GM21737 (cell line): ENCODE results near the gene RPS2.
A peak's percentile ranks its signal among the peaks of the same experiment; 100 is the strongest.
"Not testable (repeated sequence)": the region's sequence is repeated elsewhere in the genome, so short reads cannot be mapped to it uniquely, and the experiment has no call there.

ENCODE experiments used
- ATAC-seq: cut with Tn5 transposase; IDR thresholded peaks from one replicate; pipeline ENCODE4 v1.9.1; 2021; ENCODE audit warnings: mild to moderate bottlenecking, moderate library complexity; ENCODE audit not compliant: unreplicated experiment

Gene RPS2

DNA sequence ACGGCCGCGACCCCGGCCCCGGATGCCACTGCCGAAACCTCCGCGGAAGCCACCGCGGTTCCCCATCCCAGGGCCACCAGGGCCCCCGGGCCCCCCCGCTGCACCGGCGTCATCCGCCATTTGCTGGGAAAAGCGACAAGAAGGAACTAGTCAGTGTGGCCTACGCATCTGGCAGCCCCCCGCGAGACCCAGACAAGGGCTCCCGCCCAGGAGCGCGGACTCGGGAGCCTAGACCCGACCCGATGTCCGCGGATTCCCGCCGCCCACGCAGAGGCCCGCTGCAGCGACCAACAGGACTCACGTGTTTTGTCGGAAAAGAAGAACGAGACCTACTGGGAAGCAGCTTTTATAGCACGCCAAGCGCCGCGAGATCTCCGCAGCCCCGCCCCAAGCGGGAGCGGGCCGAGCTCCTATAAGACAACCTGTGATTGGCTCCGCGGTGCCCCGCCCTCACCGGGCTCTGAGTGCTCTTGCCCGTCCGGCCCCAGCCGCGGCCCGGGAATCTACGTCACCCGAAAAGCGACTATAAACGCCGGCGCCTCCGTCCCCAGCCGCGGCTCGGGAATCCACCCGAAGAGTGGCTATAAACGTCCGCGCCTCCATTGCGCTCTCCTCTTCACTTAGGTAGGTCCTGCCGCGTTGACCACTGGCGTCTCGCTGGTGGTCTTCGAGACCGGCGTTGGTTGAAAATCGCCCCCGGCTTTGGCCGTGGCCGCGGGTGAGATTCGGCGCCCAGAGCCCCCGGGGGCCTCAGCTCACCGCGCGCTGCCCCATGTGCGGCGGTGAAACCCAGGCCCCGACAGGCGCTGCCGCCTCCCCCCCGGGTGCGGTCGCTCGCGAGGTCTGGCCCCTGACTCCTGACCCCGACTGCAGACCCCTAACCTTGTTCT, at the start of gene RPS2:
RPS2 (minus strand) TSS at position 321 of the 890 bp plus-strand sequence; CDS start at position 120, 201 bp downstream.
- peak; percentile 77 for ATAC-seq

DNA sequence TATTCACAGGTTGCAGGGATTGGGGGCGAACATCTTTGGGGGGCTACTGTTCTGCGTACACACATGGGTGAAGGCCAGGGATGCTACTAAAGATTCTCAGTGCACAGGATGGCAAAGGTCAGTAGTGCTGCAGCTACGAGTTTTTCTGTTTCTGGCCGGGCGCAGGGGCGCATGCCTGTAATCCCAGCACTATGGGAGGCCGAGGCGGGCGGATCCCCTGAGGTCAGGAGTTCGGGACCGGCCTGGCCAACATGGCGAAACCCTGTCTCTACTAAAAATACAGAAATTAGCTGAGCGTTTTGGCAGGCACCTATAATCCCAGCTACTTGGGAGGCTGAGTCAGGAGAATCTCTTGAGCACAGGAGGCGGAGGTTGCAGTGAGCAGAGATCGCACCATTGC, 48.9 kb upstream of the RPS2 start:
- ATAC-seq: no peak

- not testable (repeated sequence) for ATAC-seq
Measured at GRCh38 chr16:2011726-2012125, 47.1 kb upstream of the RPS2 start.

DNA sequence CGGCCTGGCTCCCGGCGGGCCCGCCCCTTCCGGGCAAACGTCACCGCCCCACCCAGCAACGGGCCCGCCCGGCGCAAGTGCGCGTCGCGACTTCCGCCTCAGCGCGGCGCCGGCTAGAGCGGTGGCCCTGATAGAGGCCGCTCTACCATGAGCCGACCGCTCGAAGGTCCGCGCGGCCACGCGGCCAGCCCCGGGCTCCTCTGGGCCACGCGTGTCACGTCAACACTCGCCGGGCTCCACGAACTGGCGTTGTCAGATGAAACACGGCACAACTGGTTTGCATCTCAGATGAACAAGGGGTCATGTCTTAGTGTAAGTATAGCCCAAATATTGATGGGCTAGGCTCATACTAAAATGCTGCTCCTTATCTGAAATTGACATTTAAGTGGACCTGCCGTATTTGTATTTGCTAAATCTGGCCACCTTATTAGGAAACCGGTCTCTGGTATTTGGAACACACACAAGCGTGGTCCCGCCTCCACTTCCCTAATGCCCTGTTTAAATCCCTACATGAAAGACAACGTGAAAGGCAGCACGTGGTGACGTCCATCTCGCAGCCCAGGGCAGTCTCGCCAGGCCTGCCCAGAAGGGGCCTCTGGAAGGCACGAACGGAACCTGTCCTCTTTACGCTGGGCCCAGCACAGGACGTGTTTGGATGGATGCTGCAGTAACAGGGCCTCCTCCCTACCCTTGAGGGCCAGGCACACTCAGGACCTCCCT, 45.3 kb upstream of the RPS2 start, which contains the start of gene ZNF598:
ZNF598 (minus strand) TSS at position 31 of the 720 bp plus-strand sequence.
- peak; percentile 82 for ATAC-seq

DNA sequence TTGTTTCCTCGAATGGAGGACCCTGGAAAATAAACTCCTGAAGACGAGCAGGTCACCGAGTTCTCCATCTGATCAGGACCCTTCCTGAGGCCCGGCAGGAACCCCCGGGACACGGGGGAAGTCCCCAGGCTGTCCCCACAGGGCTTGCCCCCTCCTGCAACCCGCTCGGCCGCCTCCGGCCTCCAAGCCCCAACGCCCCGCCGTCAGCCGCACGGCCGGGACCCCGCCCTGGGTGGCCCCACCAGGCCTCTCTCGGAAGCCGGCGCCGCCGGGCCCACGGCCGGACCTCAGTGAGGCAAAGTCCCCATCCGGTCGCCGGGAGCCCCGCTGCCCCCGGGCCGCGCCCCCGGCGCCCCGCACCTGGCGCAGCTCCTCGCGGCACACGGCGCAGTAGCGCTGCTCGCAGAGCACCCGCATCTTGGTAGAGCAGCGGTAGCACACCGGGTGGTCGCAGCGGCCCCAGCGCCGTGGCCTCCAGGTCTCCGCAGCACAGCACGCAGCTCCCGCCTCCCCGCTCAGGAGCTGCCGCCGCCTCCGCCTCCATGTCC, 44.6 kb upstream of the RPS2 start:
- peak; percentile 21 for ATAC-seq

DNA sequence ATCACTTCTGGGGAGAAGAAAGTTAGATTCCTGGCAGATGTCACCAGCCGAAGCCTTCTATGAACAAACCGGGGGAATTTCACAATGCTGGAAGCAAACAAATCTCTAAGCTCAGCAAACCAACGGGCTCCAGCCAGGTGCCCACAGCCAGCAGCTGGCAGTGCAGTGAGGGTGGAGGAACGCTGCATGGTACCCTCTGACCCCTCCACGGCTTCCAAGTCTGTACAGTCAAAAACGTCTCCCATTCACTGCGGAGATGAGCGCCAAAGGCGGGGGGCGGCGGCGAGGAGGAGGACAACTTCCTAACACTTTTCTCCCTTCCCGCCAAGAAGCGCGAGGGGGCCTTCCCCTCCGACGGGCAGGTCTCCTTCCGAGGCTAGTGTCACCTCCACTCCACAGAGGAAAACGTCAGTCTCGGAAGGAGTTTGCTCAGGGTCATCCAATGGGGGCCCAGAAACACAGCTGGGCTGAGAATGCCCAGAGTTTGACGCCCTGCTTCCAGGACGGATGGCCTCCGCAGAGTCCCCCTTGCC, 44.1 kb upstream of the RPS2 start:
- peak; percentile 7 for ATAC-seq

- no peak for ATAC-seq
Measured at GRCh38 chr16:2008009-2008526, 43.4 kb upstream of the RPS2 start.

DNA sequence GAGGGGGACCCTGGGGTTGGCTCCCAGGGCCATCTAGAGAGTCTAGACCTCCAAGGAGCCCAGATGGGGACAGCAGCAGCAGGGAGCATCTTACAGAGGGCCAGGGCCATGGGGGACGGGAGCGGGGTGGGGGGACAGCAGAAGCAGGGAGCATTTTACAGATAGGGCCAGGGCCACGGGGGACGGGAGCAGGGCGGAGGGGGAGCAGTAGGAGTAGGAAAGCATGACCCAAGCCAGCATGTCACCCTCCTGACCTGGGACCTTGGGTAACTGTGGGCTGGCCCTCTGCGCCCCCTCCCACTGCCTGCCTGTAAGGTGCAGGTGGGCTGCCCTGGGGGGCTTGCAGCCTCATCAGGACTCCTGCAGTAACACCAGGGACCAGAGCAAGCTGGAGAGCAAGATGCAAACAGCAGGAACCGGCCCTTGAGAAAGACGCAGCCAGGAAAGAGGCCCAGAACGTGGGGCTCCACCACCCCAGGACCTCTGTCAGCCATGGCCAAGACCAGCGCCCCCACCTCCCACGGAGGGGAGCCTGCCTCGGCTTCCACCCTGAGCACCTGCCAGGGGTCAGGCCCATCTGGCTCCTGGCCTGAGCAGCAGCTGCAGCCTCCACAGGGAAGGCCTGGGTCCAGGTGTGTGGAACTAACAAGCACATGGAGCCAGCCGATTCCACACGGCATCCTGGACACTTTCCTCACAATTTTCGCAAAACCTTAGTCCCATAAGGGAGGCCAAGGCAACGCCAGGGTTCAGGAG, 42.6 kb upstream of the RPS2 start:
- ATAC-seq: no peak

GRCh38 chr16:2006317-2006716, 41.7 kb upstream of the RPS2 start:
- no peak for ATAC-seq

DNA sequence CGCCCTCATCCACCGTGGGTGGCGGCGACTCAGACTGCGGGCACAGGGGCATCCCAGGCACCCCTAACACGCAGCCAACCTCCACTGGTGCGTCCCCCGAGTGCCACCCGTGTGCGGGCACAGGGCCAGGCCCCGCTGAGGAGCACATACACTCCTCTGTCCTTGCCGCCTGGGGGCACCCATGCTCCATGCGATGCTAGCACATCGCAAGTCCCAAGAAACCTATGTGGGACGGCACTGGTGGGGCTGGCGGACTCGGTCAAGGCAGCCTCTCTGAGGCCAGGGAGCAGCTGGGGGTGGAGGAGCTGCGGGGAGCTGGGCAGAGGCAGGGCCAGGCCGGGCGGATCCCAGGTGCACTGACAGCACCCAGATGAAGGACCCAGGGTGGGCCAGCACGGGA, 41.0 kb upstream of the RPS2 start:
- ATAC-seq: no peak

DNA sequence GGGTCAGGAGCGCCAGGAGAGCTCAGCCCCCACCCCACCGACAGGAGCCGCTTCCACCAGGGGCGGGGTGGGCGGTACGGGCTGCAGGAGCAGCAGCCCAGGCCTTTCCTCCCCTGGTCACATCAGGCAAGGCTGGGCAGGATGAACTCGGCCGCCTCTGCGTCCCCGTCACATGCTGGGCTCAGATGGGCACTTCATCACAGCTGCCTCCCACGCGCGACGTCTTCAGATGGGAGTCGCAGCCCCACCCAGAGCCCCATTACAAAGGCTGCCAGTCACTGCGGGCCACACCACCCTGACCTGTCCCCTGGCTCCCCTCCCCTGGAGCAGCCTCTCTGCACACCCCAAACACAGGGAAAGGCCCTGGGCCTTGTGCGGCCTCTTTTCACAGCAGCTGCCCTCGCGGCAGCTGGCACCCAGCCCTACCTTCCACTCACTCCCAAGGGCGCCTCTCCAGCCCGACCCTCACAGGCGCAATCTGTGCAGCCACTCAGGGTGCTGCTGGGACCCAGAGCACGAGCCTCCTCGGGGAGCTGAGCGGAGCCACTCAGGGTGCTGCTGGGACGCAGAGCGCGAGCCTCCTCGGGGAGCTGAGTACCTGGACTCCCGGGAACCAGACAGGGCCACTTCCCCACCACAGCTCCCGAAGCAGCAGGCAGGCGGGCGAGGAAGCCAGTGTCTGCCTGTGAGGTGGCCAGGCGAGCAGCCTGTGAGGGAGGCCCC, 40.3 kb upstream of the RPS2 start:
- no peak for ATAC-seq

- ATAC-seq: peak; percentile 48
Measured at GRCh38 chr16:2003827-2004641, 39.4 kb upstream of the RPS2 start.

DNA sequence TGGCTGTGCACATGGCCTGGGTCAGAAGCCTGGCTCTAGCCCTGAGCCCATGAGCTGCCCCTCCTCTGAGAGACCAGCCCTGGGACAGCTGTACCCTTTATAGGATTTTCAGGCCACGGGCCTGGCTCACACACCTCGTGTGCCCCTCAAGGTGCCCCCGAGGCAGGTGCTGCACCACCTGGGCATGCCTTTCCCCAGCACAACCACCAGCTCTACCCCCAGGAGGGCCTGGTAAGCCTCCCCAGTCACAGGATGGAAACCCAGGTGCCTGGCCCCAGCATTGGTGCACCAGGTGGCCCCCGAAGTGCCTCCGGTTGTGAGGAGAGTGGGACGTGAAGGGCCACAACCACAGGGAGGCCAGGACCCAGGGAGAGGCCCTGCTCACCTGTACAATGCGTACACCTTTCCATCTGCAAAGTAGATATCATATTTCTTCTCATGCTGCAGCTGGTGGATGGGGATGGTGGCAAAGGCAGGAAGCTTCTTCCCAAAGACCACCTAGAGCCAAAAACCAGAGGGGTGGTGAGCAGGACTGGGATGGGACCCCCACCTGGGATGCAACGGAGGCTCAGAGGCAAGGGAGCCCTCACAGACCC, 38.7 kb upstream of the RPS2 start:
- ATAC-seq: no peak

DNA sequence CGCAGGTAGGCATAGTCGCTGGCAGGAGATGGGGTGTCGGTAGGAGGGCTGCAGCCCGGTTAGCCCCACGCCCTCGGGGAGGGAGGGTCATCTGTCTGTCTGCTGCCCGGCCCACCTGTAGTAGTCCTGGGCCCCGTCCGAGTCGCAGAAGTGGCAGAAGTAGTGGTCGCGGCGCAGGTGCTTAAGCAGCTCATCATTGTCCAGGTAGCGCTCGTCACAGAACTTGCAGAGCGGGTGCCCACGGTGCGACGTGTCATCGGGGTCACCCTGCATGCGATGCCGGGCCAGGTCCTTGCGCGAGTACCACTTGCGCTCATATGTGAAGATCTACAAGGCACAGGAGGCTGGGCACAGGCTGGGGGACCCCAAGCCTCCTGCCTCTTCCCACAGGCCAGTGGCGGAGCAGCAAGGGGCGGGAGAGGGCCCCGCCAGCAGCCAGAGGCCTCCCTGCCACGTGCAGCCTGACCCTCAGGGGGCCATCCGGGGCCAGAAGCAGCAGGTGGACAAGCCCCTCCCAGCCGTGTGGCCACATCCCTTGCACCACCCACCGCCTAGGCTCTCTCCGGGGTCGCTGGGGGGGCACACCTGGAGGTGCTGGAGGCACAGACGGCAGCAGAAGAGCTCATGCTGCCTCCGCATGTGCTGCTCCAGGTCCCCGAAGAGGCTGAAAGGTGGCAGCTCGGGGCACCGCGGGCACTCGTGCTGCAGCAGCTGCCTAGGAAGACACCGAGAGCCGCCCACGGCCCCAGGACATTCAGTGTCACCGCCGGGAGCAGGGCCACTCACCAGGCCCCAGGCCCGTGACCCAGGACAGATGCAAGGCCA, 38.0 kb upstream of the RPS2 start:
- no peak for ATAC-seq

GRCh38 chr16:2001456-2002355, 37.1 kb upstream of the RPS2 start:
- no peak for ATAC-seq

GRCh38 chr16:2001035-2001434, 36.4 kb upstream of the RPS2 start:
- no peak for ATAC-seq
